Astrocyte (in vitro differentiated cells and primary cell): ENCODE measurements around the gene HRCT1.

Source experiments
- CTCF ChIP-seq: IDR thresholded peaks from 2 replicates; pipeline ENCODE4 v1.5.1; 2011; ENCODE audit warnings: low read depth, mild to moderate bottlenecking, inconsistent platforms, low read length, moderate library complexity; ENCODE audit not compliant: insufficient read depth
- EZH2 ChIP-seq: IDR thresholded peaks from 2 replicates; pipeline ENCODE4 v1.6.1; 2012; ENCODE audit warnings: mild to moderate bottlenecking, low read length, inconsistent platforms; ENCODE audit not compliant: insufficient read depth

DNA sequence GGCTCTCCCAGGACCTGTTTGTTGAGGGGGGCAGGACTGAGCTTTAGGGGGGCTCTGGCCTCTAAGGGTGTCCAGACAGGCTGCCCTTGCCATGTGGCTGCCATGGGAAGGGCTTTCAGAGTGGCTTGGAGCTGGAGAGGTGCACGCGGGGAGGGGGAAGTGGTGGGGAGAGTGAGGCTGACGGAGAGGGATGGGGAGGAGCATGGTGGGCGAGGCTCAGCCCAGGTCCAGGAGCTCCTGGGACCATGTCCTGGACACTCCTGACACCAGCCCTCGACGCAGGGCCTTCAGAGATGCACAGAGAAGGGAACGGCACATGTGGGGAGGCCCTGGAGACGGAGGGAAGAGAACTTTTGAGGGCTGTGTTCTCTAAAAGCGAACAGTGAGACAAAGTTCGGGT is 5.7 kb downstream of the HRCT1 start:
- no peak for TF ChIP-seq CTCF
- no peak for TF ChIP-seq EZH2
